Gastrocnemius medialis (tissue), 4 donors: ENCODE measurements around the gene PTPRN2.

Experiments used
- POLR2A ChIP-seq, 2 donors: fragments of 450-650 bp; IDR thresholded peaks; one replicate each; pipeline ENCODE4 v1.6.1; 2017; ENCODE audit warnings: antibody characterized with exemption in 2 of 2, mild to moderate bottlenecking in 2 of 2, moderate library complexity in 2 of 2
- TF ChIP-seq, protein P1 (sequence below), 5 experiments: fragments of 450-650 bp in 3 of 5; fragments of 200-600 bp in 2 of 5; sonication (generic) in 2 of 5; IDR thresholded peaks in 4 of 5; conservative IDR thresholded peaks in 1 of 5; 1 replicate in 4 of 5; 2 replicates in 1 of 5; pipeline ENCODE4 v1.5.1; 2016 to 2019; ENCODE audit warnings: antibody characterized with exemption in 5 of 5, mild to moderate bottlenecking in 3 of 5, moderate library complexity in 3 of 5

GRCh38 chr7:158354861-158355260 is 232.8 kb downstream of the PTPRN2 start:
- TF ChIP-seq, protein P1, sequence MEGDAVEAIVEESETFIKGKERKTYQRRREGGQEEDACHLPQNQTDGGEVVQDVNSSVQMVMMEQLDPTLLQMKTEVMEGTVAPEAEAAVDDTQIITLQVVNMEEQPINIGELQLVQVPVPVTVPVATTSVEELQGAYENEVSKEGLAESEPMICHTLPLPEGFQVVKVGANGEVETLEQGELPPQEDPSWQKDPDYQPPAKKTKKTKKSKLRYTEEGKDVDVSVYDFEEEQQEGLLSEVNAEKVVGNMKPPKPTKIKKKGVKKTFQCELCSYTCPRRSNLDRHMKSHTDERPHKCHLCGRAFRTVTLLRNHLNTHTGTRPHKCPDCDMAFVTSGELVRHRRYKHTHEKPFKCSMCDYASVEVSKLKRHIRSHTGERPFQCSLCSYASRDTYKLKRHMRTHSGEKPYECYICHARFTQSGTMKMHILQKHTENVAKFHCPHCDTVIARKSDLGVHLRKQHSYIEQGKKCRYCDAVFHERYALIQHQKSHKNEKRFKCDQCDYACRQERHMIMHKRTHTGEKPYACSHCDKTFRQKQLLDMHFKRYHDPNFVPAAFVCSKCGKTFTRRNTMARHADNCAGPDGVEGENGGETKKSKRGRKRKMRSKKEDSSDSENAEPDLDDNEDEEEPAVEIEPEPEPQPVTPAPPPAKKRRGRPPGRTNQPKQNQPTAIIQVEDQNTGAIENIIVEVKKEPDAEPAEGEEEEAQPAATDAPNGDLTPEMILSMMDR (IDR thresholded peaks at IDR 0.05 in 4 of 5, conservative IDR thresholded peaks at IDR 0.05 in 1 of 5): no peak
- TF ChIP-seq POLR2A (IDR thresholded peaks at IDR 0.05): no peak
